Measurements from ENCODE around the gene SHC1. TPM values are rescaled to one million over a fixed set of nuclear protein-coding genes. Genes with fewer than 3 reads are reported as not detected.
"Not testable (repeated sequence)": the region's sequence is repeated elsewhere in the genome, so short reads cannot be mapped to it uniquely, and the experiment has no call there.

Gene SHC1
- total and polyA plus RNA-seq, 5 donors, result 37.9 to 81.7 (median 65.9) TPM

DNA sequence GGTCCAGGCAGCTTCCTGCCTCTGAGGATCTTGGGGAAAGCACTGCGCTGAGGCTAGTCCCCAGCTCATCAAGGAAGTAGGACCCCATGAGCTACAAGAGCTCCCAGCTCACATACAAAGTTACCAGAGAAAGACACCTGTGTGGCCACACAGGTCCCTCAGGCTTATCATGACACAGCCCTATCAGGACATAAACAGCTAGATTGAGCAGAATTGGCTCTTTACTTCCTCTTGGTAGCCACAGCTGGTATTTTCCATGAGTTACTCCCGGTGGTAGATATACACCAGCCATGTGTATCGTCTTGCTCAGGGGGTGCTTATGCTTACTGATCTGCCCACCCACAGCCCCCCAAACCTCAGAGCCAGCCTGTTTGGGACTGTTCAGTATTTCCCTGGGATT, 24.0 kb upstream of the SHC1 start:
- WGBS, result 69% methylated on average over 3 of the region's 3 CpGs

DNA sequence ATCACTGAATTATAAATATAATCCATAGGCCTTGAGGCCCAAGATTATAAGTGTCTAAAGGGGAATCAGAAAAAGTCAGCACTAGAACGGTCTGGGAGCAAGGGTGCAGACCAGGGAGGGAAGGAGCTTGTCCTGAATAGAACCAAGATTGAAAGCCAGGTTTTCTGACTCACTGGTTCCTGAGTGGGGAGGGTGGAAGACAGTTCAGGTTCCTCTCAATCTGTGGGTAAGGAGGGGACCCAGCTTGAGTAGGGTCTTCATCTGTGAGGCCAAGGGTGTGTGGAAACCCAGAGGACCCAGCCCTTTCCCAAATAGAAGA, 23.7 kb upstream of the SHC1 start:
- no peaks in the 10 kb centered on the region for H3K27me3 ChIP-seq (ENCODE audit: control insufficient read depth, insufficient read depth)
- WGBS, result 55% methylated on average over 1 of the region's 1 CpG
- no peaks in the 10 kb centered on the region for H3K9me3 ChIP-seq (ENCODE audit: control insufficient read depth, low read length)
- DNase-seq, result peak in 2 of 3 donors; percentile 13 to 20
- no peak overlapping the region for H3K27ac ChIP-seq (ENCODE audit: low read length)
- ATAC-seq, result no peak
- H3K4me1 ChIP-seq (ENCODE audit: control insufficient read depth, insufficient read depth, low read length), result peaks cover 3% of the 10 kb centered on the region
- intact Hi-C loops (cut with DNase I), result no loop called here
- H3K4me3 ChIP-seq (ENCODE audit: low read length), result no peak overlapping the region

More for the DNA sequence above, 24.0 kb upstream of the SHC1 start:
- ATAC-seq (no peak), DNase-seq (peak in 1 of 3 donors; percentile 12)
- Histone ChIP-seq H3K4me3 (ENCODE audit: low read length) (no peak overlapping the region), H3K9me3 (ENCODE audit: control insufficient read depth, low read length) (no peaks in the 10 kb centered on the region), H3K27ac (ENCODE audit: low read length) (no peak overlapping the region), H3K4me1 (ENCODE audit: control insufficient read depth, insufficient read depth, low read length) (peaks cover 3% of the 10 kb centered on the region), H3K27me3 (ENCODE audit: control insufficient read depth, insufficient read depth) (no peaks in the 10 kb centered on the region)
- intact Hi-C loops (cut with DNase I), result no loop called here

DNA sequence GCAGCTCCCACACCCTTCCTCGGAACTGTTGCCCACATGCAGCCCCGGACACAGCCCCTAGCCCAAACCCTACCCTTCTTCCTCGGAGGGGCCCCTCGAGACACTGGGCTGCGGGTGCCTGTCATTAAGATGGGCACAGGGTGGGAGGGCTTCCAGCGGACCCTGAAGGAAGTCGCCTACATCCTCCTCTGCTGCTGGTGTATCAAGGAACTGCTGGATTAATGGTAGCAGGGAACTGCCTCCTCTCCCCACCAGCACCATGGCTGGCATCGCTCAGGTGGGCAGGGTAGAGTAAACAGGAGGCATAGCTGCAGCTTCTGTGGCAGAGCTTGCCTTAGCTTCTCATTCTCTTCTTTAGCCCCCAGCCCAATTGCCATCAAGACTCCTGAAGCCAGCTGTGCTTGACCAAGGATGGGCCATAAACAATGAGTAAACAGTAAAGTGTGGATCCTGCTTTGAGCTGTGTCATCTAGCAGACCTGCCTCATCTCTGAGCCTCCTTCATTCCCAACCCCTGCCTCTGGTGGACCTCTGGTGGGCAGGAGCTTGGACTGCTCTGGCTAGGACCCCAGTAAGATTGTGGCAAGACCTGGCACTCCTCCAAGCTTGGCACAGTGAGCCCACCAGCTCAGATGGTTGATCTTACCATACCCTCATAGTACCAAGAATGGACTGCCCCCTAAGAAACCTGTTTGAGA, 23.2 kb upstream of the SHC1 start, which contains the start of gene LENEP:
Gene LENEP, plus strand, starts transcription at position 15 of the 697 bp plus-strand sequence. Its CDS starts 22 bp downstream, at position 37.
- Histone ChIP-seq H3K9me3 (ENCODE audit: control insufficient read depth, low read length) (no peaks in the 10 kb centered on the region), H3K27ac (ENCODE audit: low read length) (no peak within 1 kb of the TSS), H3K4me1 (ENCODE audit: control insufficient read depth, insufficient read depth, low read length) (no peaks in the 10 kb centered on the region), H3K4me3 (ENCODE audit: low read length) (no peak within 1 kb of the TSS), H3K27me3 (ENCODE audit: control insufficient read depth, insufficient read depth) (no peaks in the 10 kb centered on the region)
- DNase-seq, result peak in 2 of 3 donors; percentile 35 to 42
- WGBS, result 60% methylated on average over 8 of the region's 8 CpGs
- intact Hi-C loops (cut with DNase I), result no loop called here
- ATAC-seq, result peak in 1 of 2 donors; percentile 3

DNA sequence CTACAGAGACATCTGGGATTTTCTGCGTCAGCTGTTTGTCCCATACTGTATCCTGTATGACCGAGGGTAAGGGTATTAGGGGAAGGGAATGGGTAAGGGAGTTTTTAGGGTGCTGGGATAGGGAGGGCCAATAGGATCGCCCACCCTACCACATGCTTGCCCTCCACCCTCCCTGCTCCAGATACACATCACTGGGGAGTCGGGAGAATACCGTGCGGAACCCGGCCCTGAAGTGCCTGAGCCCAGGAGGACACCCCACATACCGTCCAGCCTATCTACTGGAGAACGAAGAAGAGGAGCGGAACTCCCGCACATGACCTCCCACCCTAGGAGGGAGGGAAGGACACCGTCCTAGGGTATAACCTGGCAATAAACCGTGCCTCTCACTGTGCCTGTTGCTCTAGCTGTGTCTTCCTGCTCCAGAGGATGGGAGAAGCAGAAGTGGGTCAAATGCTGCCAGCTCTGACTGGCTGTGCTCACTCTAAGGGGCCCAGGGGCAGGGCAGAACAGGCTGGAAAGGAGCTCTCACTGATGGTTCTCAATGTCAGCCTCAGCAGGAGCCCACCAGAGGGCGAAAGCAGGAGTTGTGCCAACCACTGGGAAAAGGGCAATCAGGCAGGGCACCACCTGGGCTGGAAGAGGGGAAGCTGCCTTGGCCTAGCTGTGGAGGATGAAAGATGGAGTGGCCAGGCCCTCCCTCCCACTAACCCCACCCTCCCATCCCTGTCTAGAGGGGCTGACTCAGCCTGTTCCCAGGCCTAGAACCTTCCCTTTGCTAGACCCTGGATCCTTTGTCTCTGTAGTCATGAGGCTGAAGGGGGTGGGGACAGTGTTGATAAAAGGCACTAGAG, 22.4 kb upstream of the SHC1 start:
- H3K27me3 ChIP-seq (ENCODE audit: control insufficient read depth, insufficient read depth), result no peaks in the 10 kb centered on the region
- no peaks in the 10 kb centered on the region for H3K4me1 ChIP-seq (ENCODE audit: control insufficient read depth, insufficient read depth, low read length)
- ATAC-seq (peak in 1 of 2 donors; percentile 16), DNase-seq (peak in 2 of 3 donors; percentile 19 to 34)
- 84% methylated on average over 14 of the region's 14 CpGs for WGBS
- no peaks in the 10 kb centered on the region for H3K9me3 ChIP-seq (ENCODE audit: control insufficient read depth, low read length)
- intact Hi-C loops (cut with DNase I), result no loop called here
- no peak overlapping the region for H3K27ac ChIP-seq (ENCODE audit: low read length)
- no peak overlapping the region for H3K4me3 ChIP-seq (ENCODE audit: low read length)

DNA sequence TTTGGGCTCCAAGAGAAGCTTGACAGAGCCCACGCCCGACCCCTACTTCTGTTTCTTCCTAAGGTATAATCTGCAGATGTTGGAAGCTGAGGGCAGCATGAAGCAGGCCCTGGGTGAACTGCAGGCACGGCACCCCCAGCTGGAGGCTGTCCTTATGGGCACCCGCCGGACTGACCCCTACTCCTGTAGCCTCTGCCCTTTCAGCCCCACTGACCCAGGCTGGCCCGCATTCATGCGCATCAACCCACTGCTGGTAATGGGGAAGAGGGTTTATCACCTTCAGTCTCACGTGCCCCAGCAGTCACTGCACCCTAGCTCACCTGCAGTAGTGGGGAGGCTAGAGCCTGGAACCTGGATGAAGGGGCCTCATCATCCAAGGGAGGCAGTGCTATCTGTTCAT, 19.7 kb upstream of the SHC1 start:
- no peak overlapping the region for H3K27ac ChIP-seq (ENCODE audit: low read length)
- no peaks in the 10 kb centered on the region for H3K9me3 ChIP-seq (ENCODE audit: control insufficient read depth, low read length)
- H3K27me3 ChIP-seq (ENCODE audit: control insufficient read depth, insufficient read depth), result no peaks in the 10 kb centered on the region
- no peak overlapping the region for H3K4me3 ChIP-seq (ENCODE audit: low read length)
- WGBS, result 93% methylated on average over 8 of the region's 8 CpGs
- intact Hi-C loops (cut with DNase I), result no loop called here
- DNase-seq (peak in 2 of 3 donors; percentile 27 to 33), ATAC-seq (no peak)
- H3K4me1 ChIP-seq (ENCODE audit: control insufficient read depth, insufficient read depth, low read length), result peaks cover 1% of the 10 kb centered on the region

DNA sequence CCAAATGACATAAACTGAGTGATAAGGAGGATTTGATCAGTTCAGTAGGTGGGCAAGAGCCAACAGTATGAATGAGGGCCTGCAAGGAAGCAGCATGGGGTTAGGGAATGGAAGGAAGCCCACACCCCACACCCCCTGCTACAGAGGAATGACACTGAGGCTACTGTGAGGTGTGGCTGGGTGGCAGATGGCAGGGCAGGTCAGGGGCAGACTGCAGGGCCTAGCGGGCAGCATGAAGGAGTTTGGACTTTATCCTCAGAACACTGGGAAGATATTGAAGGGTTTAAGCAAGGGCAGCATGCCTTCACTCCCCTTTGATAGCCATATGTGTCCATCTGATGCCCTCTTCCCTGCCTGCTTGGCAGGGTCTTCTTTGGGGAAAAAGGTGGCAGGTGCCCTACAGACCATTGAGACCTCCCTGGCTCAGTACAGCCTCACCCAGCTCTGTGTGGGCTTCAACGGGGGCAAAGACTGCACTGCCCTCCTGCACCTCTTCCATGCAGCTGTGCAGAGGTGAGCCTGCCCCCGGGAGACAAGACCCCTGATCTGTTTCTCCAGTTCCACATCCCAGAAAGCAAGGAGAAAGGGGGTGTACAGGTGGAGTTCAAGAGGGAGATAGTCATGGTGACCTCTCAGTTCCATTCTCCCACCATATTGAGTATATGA, 18.8 kb upstream of the SHC1 start:
- no peak overlapping the region for H3K27ac ChIP-seq (ENCODE audit: low read length)
- peaks cover 1% of the 10 kb centered on the region for H3K4me1 ChIP-seq (ENCODE audit: control insufficient read depth, insufficient read depth, low read length)
- H3K9me3 ChIP-seq (ENCODE audit: control insufficient read depth, low read length), result no peaks in the 10 kb centered on the region
- intact Hi-C loops (cut with DNase I), result no loop called here
- H3K27me3 ChIP-seq (ENCODE audit: control insufficient read depth, insufficient read depth), result no peaks in the 10 kb centered on the region
- 82% methylated on average over 3 of the region's 3 CpGs for WGBS
- DNase-seq (peak in 1 of 3 donors; percentile 18), ATAC-seq (no peak)
- no peak overlapping the region for H3K4me3 ChIP-seq (ENCODE audit: low read length)

DNA sequence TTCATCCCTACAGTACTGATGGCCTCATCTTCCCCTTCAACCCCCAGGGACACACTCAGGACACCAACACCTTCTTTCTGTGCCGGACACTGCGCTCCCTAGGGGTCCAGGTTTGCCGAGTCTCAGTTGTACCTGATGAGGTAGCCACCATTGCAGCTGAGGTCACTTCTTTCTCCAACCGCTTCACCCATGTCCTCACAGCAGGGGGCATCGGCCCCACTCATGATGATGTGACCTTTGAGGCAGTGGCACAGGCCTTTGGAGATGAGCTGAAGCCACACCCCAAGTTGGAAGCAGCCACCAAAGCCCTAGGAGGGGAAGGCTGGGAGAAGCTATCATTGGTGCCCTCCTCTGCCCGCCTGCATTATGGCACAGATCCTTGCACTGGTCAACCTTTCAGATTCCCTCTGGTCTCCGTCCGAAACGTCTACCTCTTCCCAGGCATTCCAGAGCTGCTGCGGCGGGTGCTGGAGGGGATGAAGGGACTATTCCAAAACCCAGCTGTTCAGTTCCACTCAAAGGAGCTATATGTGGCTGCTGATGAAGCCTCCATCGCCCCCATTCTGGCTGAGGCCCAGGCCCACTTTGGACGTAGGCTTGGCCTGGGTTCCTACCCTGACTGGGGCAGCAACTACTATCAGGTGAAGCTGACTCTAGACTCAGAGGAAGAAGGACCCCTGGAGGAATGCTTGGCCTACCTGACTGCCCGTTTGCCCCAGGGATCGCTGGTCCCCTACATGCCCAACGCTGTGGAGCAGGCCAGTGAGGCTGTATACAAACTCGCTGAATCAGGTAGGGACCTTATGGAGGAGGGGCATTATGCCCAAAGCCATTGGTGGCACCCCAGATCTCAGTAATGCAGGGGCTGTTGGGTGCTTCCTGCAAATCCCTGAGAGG, 17.8 kb upstream of the SHC1 start:
- H3K27me3 ChIP-seq (ENCODE audit: control insufficient read depth, insufficient read depth), result no peaks in the 10 kb centered on the region
- H3K27ac ChIP-seq (ENCODE audit: low read length), result no peak overlapping the region
- H3K9me3 ChIP-seq (ENCODE audit: control insufficient read depth, low read length), result no peaks in the 10 kb centered on the region
- no peak overlapping the region for H3K4me3 ChIP-seq (ENCODE audit: low read length)
- peaks cover 4% of the 10 kb centered on the region for H3K4me1 ChIP-seq (ENCODE audit: control insufficient read depth, insufficient read depth, low read length)
- DNase-seq (peak in 2 of 3 donors; percentile 18 to 49), ATAC-seq (no peak)
- intact Hi-C loops (cut with DNase I), result no loop called here
- WGBS, result 87% methylated on average over 17 of the region's 17 CpGs

DNA sequence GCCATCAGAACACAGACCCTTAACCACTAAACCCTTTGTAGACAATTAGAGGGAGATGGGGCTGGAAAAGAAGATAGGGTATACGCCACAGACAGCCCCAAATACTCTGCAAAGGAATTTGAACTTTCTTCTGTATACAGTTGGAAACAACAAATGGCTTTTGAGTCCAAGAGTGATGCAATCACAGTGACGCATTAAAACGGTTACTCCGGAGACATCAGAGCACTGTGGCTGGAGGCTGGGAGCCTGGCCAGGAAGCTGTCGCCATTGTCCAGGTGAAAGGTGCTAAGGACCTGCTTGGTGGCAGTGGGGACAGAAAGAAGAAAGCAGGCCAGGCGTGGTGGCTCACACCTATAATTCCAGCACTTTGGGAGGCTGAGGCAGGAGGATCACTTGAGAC, 16.8 kb upstream of the SHC1 start:
- no peak overlapping the region for H3K27ac ChIP-seq (ENCODE audit: low read length)

DNA sequence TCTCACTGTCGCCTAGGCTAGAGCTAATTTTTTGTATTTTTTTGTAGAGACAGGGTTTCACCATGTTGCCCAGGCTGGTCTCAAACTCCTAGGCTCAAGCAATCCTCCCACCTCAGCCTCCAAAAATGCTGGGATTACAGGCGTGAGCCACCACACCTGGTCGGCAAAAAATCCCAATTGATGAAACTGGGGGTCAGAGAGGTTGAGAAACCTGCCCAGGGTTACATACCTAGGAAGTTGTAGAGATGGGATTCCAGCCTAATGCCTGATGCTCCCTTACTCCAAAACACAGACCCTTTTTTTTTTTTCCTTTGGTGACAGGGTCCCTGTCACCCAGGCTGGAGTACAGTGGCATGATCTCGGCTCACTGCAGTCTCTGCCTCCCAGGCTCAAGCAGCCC, 16.2 kb upstream of the SHC1 start:
- H3K27ac ChIP-seq (ENCODE audit: low read length); intact Hi-C loops (cut with DNase I): not testable (repeated sequence)
- 91% methylated on average over 4 of the region's 4 CpGs for WGBS

More for the DNA sequence above, 16.8 kb upstream of the SHC1 start:
- H3K4me1 ChIP-seq (ENCODE audit: control insufficient read depth, insufficient read depth, low read length), result peaks cover 6% of the 10 kb centered on the region
- intact Hi-C loops (cut with DNase I), result no loop called here
- no peak overlapping the region for H3K4me3 ChIP-seq (ENCODE audit: low read length)
- H3K27me3 ChIP-seq (ENCODE audit: control insufficient read depth, insufficient read depth), result no peaks in the 10 kb centered on the region
- no peaks in the 10 kb centered on the region for H3K9me3 ChIP-seq (ENCODE audit: control insufficient read depth, low read length)
- peak in 1 of 3 donors; percentile 21 for DNase-seq
- no peak for ATAC-seq
- 62% methylated on average over 6 of the region's 6 CpGs for WGBS

DNA sequence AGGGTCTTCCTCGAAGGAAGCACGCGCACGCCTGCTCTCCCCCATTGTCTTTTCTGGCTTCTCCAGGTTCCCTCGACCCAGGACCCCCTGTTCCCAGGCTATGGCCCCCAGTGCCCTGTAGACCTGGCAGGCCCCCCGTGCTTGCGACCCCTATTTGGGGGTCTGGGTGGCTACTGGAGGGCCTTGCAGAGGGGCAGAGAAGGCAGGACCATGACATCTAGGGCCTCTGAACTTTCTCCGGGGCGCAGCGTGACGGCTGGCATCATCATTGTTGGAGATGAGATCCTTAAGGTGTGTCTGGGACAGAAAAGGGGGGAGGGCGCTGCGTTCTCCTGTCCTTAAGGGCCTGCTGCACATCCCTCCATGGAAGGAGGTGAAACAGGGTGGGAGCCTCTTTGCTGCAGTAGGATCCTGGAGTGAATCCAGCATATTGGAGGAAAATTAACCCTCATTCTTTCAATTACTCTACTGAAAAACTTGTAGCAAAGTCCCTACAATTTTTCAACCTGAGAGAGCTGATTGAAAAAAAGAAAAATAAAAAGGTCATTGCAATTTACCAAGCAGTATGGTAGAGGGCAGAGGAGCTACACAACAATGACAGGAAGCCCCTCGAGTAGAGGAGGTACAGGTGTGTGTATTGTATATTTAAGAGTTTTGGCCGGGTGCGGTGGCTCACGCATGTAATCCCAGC, 13.4 kb upstream of the SHC1 start:
- Histone ChIP-seq H3K4me1 (ENCODE audit: control insufficient read depth, insufficient read depth, low read length) (peaks cover 7% of the 10 kb centered on the region), H3K4me3 (ENCODE audit: low read length) (peak overlapping the region; percentile 91), H3K9me3 (ENCODE audit: control insufficient read depth, low read length) (no peaks in the 10 kb centered on the region), H3K27ac (ENCODE audit: low read length) (no peak overlapping the region), H3K27me3 (ENCODE audit: control insufficient read depth, insufficient read depth) (no peaks in the 10 kb centered on the region)
- ATAC-seq (no peak), DNase-seq (peak in 1 of 3 donors; percentile 40)
- WGBS, result 16% methylated on average over 17 of the region's 17 CpGs
- intact Hi-C loops (cut with DNase I), result no loop called here

More for the DNA sequence above, 16.2 kb upstream of the SHC1 start:
- not testable (repeated sequence) for H3K4me3 ChIP-seq (ENCODE audit: low read length); DNase-seq; ATAC-seq; H3K27me3 ChIP-seq (ENCODE audit: control insufficient read depth, insufficient read depth); H3K9me3 ChIP-seq (ENCODE audit: control insufficient read depth, low read length); H3K4me1 ChIP-seq (ENCODE audit: control insufficient read depth, insufficient read depth, low read length)

Data from right cardiac atrium (tissue), 5 donors.